H9 (cell line): Measurements from ENCODE around the gene IFT27. TPM values are rescaled to one million over a fixed set of nuclear protein-coding genes. Genes with fewer than 3 reads are reported as not detected.

Source experiments
- DNase-seq: peaks from one replicate; pipeline ENCODE4 v3.0.0-alpha.2; 2017
- H2AFZ ChIP-seq: one replicate; pipeline ENCODE4 v1.6.1; 2013; ENCODE audit warnings: mild to moderate bottlenecking, low read length, control low read depth, moderate library complexity
- H2AK5ac ChIP-seq: 2 replicates; pipeline ENCODE4 v1.6.1; 2013; ENCODE audit warnings: low read length, control low read depth, mixed read lengths; ENCODE audit not compliant: insufficient read length
- H2BK120ac ChIP-seq: one replicate; pipeline ENCODE4 v1.6.1; 2013; ENCODE audit warnings: low read depth, mild to moderate bottlenecking, low read length, control low read depth, inconsistent platforms; ENCODE audit not compliant: poor library complexity, severe bottlenecking
- H2BK12ac ChIP-seq: 2 replicates; pipeline ENCODE4 v1.6.1; 2013; ENCODE audit warnings: low read length, control low read depth, mixed read lengths, low read depth; ENCODE audit not compliant: insufficient read length
- H2BK15ac ChIP-seq: 2 replicates; pipeline ENCODE4 v1.6.1; 2013; ENCODE audit warnings: low read depth, low read length, control low read depth
- H2BK20ac ChIP-seq: one replicate; pipeline ENCODE4 v1.6.1; 2013; ENCODE audit warnings: low read depth, mild to moderate bottlenecking, low read length, control low read depth, inconsistent platforms; ENCODE audit not compliant: poor library complexity, severe bottlenecking
- H2BK5ac ChIP-seq: 2 replicates; pipeline ENCODE4 v1.6.1; 2013; ENCODE audit warnings: low read length, control low read depth, mixed read lengths; ENCODE audit not compliant: insufficient read length
- H3K14ac ChIP-seq: 2 replicates; pipeline ENCODE4 v1.6.1; 2013; ENCODE audit warnings: low read length, control low read depth; ENCODE audit not compliant: insufficient read depth
- H3K18ac ChIP-seq: 2 replicates; pipeline ENCODE4 v1.6.1; 2013; ENCODE audit warnings: low read depth, mild to moderate bottlenecking, mixed read lengths, low read length, control low read depth; ENCODE audit not compliant: insufficient read length
- H3K23ac ChIP-seq: 2 replicates; pipeline ENCODE4 v1.6.1; 2013; ENCODE audit warnings: low read length, control low read depth, mixed read lengths, low read depth; ENCODE audit not compliant: insufficient read length
- H3K23me2 ChIP-seq: 2 replicates; pipeline ENCODE4 v1.6.1; 2013; ENCODE audit warnings: low read depth, mild to moderate bottlenecking, mixed read lengths, low read length, control low read depth; ENCODE audit not compliant: insufficient read length, poor library complexity, severe bottlenecking
- H3K27ac ChIP-seq: 2 replicates; pipeline ENCODE4 v1.5.1; 2013; ENCODE audit warnings: low read length, control low read depth, mixed read lengths, low read depth; ENCODE audit not compliant: insufficient read length
- H3K27me3 ChIP-seq: 2 replicates; pipeline ENCODE4 v1.6.1; 2013; ENCODE audit warnings: low read length, control low read depth, inconsistent platforms; ENCODE audit not compliant: insufficient read depth
- H3K4ac ChIP-seq: 2 replicates; pipeline ENCODE4 v1.6.1; 2013; ENCODE audit warnings: low read depth, mild to moderate bottlenecking, control low read depth, inconsistent platforms, low read length, moderate library complexity
- H3K4me1 ChIP-seq: 2 replicates; pipeline ENCODE4 v1.6.1; 2013; ENCODE audit warnings: low read length, control low read depth, inconsistent platforms; ENCODE audit not compliant: insufficient read depth
- H3K4me2 ChIP-seq: 2 replicates; pipeline ENCODE4 v1.6.1; 2013; ENCODE audit warnings: low read length, control low read depth, mixed read lengths; ENCODE audit not compliant: insufficient read length, insufficient read depth
- H3K56ac ChIP-seq: 2 replicates; pipeline ENCODE4 v1.6.1; 2013; ENCODE audit warnings: low read depth, mild to moderate bottlenecking, mixed read lengths, low read length, control low read depth; ENCODE audit not compliant: insufficient read length
- H3K79me1 ChIP-seq: 2 replicates; pipeline ENCODE4 v1.6.1; 2013; ENCODE audit warnings: low read depth, mild to moderate bottlenecking, moderate library complexity, low read length, control low read depth, inconsistent platforms; ENCODE audit not compliant: insufficient read depth, poor library complexity, severe bottlenecking
- H3K79me2 ChIP-seq: 2 replicates; pipeline ENCODE4 v1.6.1; 2013; ENCODE audit warnings: low read length, control low read depth, inconsistent platforms; ENCODE audit not compliant: insufficient read depth
- H3K9ac ChIP-seq: 2 replicates; pipeline ENCODE4 v1.6.1; 2013; ENCODE audit warnings: low read length, control low read depth, mixed read lengths; ENCODE audit not compliant: insufficient read length; ENCODE audit errors: extremely low read depth
- H3K9me3 ChIP-seq: one replicate; pipeline ENCODE4 v1.6.1; 2013; ENCODE audit warnings: low read depth, low read length, inconsistent platforms; ENCODE audit not compliant: control insufficient read depth
- H3T11ph ChIP-seq: one replicate; pipeline ENCODE4 v1.6.1; 2013; ENCODE audit warnings: mild to moderate bottlenecking, low read length, control low read depth, inconsistent platforms
- H4K20me1 ChIP-seq: one replicate; pipeline ENCODE4 v1.6.1; 2013; ENCODE audit not compliant: control insufficient read depth, insufficient read length, insufficient read depth
- H4K5ac ChIP-seq: 2 replicates; pipeline ENCODE4 v1.6.1; 2013; ENCODE audit warnings: low read depth, mild to moderate bottlenecking, mixed read lengths, low read length, control low read depth; ENCODE audit not compliant: insufficient read length
- H4K8ac ChIP-seq: replicated peaks from 2 replicates; pipeline ENCODE4 v1.6.1; 2013; ENCODE audit warnings: low read length, control low read depth, mixed read lengths, low read depth; ENCODE audit not compliant: insufficient read length
- H4K91ac ChIP-seq: 2 replicates; pipeline ENCODE4 v1.6.1; 2013; ENCODE audit warnings: low read depth, mild to moderate bottlenecking, moderate library complexity, mixed read lengths, low read length, control low read depth; ENCODE audit not compliant: insufficient read length
- H3K27ac Mint-ChIP-seq, 3 experiments: 2 replicates in 2 of 3; 3 replicates in 1 of 3; pipeline ENCODE4 v1.8.0; 2020 to 2021; ENCODE audit warnings: mixed read lengths in 3 of 3, mild to moderate bottlenecking in 1 of 3, moderate library complexity in 1 of 3
- H3K27me3 Mint-ChIP-seq: 2 replicates; pipeline ENCODE4 v1.8.0; 2021; ENCODE audit warnings: low read depth, mild to moderate bottlenecking, moderate library complexity, mixed read lengths
- H3K36me3 Mint-ChIP-seq, 3 experiments: 2 replicates in 2 of 3; 3 replicates in 1 of 3; pipeline ENCODE4 v1.8.0; 2020 to 2021; ENCODE audit warnings: low read depth in 3 of 3, mixed read lengths in 3 of 3; ENCODE audit not compliant: insufficient read depth in 1 of 3
- H3K4me1 Mint-ChIP-seq, 2 experiments: 2 replicates each; pipeline ENCODE4 v1.8.0; 2020; ENCODE audit warnings: mixed read lengths in 2 of 2
- H3K4me3 Mint-ChIP-seq, 2 experiments: 2 replicates in 1 of 2; 3 replicates in 1 of 2; pipeline ENCODE4 v1.8.0; 2020 to 2021; ENCODE audit warnings: mild to moderate bottlenecking in 2 of 2, mixed read lengths in 2 of 2, moderate library complexity in 1 of 2
- H3K9me3 Mint-ChIP-seq, 2 experiments: 2 replicates in 1 of 2; 3 replicates in 1 of 2; pipeline ENCODE4 v1.8.0; 2020; ENCODE audit warnings: mild to moderate bottlenecking in 2 of 2, mixed read lengths in 2 of 2, moderate library complexity in 1 of 2
- CTCF ChIP-seq: fragments of 200-600 bp; sonication (generic); conservative IDR thresholded peaks from 3 replicates; pipeline ENCODE4 v1.8.0; 2021; ENCODE audit warnings: antibody characterized with exemption, mild to moderate bottlenecking
- whole genome bisulfite sequencing: extraction: QIAGEN DNeasy Blood & Tissue Kit; methylation state at CpG from one replicate; pipeline ENCODE4 v1.1.7; 2013; ENCODE audit warnings: missing lambda C conversion rate, low lambda C conversion rate, mixed read lengths; ENCODE audit not compliant: insufficient read length; ENCODE audit errors: extremely low coverage; 5-methylcytosine and 5-hydroxymethylcytosine counted together
- total RNA-seq: library from RNA; stranded (reverse); gene quantifications from 2 replicates; pipeline ENCODE4 v1.2.1, GENCODE V29; 2021

IFT27 gene
- total RNA-seq, 1 experiment from 2014 or later = 43.4 TPM

- no peak overlapping the region for H3K23ac ChIP-seq
- H2BK120ac ChIP-seq = no peak overlapping the region
- no peaks in the 10 kb centered on the region for H3K79me1 ChIP-seq
- H3K9ac ChIP-seq = no peak overlapping the region
- no peak overlapping the region for H3K4ac ChIP-seq
- TF ChIP-seq CTCF = no peak
- no peaks in the 10 kb centered on the region for H3K23me2 ChIP-seq
- H4K8ac ChIP-seq = no peak overlapping the region
- H4K20me1 ChIP-seq = no peaks in the 10 kb centered on the region
- no peak overlapping the region for H3K27ac ChIP-seq
- WGBS = no CpG with 5 or more reads among the region's 17 CpGs
- Mint-ChIP-seq H3K4me1 (peaks cover 5 to 11% of the 10 kb centered on the region in 2 experiments), H3K36me3 (peaks cover 9 to 46% (median 34%) of the 10 kb centered on the region in 3 experiments; a peak in 6 of 7 replicates), H3K27ac (peak overlapping the region in 1 of 3 experiments; percentile 73; a peak in 1 of 7 replicates), H3K4me3 (no peak overlapping the region; a peak in 1 of 5 replicates), H3K27me3 (no peaks in the 10 kb centered on the region), H3K9me3 (no peaks in the 10 kb centered on the region)
- no peak overlapping the region for H3K56ac ChIP-seq
- H3T11ph ChIP-seq = no peak overlapping the region
- H2BK20ac ChIP-seq = no peak overlapping the region
- no peak overlapping the region; the same call in 1 of the 2 replicates for H3K14ac ChIP-seq
- H2BK5ac ChIP-seq = no peak overlapping the region
- H3K9me3 ChIP-seq = no peaks in the 10 kb centered on the region
- H3K27me3 ChIP-seq = no peaks in the 10 kb centered on the region
- H3K4me1 ChIP-seq = no peaks in the 10 kb centered on the region
- H3K79me2 ChIP-seq = no peaks in the 10 kb centered on the region
- DNase-seq = peak; percentile 5
- H2AFZ ChIP-seq = no peak overlapping the region
- no peak overlapping the region for H4K5ac ChIP-seq
- no peak overlapping the region for H4K91ac ChIP-seq
- H2AK5ac ChIP-seq = no peak overlapping the region
- no peak overlapping the region for H2BK15ac ChIP-seq
- H2BK12ac ChIP-seq = no peak overlapping the region
- no peak overlapping the region for H3K18ac ChIP-seq
- H3K4me2 ChIP-seq = no peak overlapping the region
These were observed 10.6 kb downstream of the IFT27 start for GRCh38 chr22:36765131-36765942.
